ENCODE results near the gene UPB1.

GRCh38 chr22:24453853-24454252, 41.3 kb upstream of the UPB1 start:
- no peak for TF ChIP-seq CTCF (IDR thresholded peaks at IDR 0.05; ENCODE audit: insufficient read depth, low read length)
- no peak for TF ChIP-seq REST (IDR thresholded peaks at IDR 0.05; ENCODE audit: insufficient replicate concordance, low read depth)
- TF ChIP-seq POLR2AphosphoS5 (IDR thresholded peaks at IDR 0.05; ENCODE audit: low read depth): no peak
- TF ChIP-seq GABPA (IDR thresholded peaks at IDR 0.05; ENCODE audit: low read depth): no peak
- no peak for TF ChIP-seq SPI1 (IDR thresholded peaks at IDR 0.05; ENCODE audit: borderline replicate concordance, low read depth)

All from HL-60 (cell line).